HG02610 (cell line): ENCODE results near the gene PILRB.
"Not testable (repeated sequence)": the region's sequence is repeated elsewhere in the genome, so short reads cannot be mapped to it uniquely, and the experiment has no call there.

ENCODE experiments used
- ATAC-seq: cut with Tn5 transposase; IDR thresholded peaks from one replicate; pipeline ENCODE4 v1.9.1; 2021; ENCODE audit warnings: mild to moderate bottlenecking, moderate library complexity; ENCODE audit not compliant: unreplicated experiment

Gene PILRB

GRCh38 chr7:100373870-100374598 is 16.1 kb downstream of the PILRB start:
- peak; percentile 50 for ATAC-seq

GRCh38 chr7:100374601-100375000 is 16.7 kb downstream of the PILRB start:
- no peak for ATAC-seq

- no peak for ATAC-seq
Observed at GRCh38 chr7:100376066-100376465, 18.1 kb downstream of the PILRB start.

GRCh38 chr7:100378114-100378755 is 20.3 kb downstream of the PILRB start:
- no peak for ATAC-seq

- no peak for ATAC-seq
Observed at GRCh38 chr7:100380196-100380595, 22.3 kb downstream of the PILRB start.

GRCh38 chr7:100381531-100382233 is 23.8 kb downstream of the PILRB start:
- ATAC-seq: not testable (repeated sequence)

GRCh38 chr7:100382234-100382853 is 24.4 kb downstream of the PILRB start:
- ATAC-seq: not testable (repeated sequence)

- no peak for ATAC-seq
Observed at GRCh38 chr7:100384628-100385294, 26.8 kb downstream of the PILRB start.

- ATAC-seq: no peak
Observed at GRCh38 chr7:100386940-100387339, 29.0 kb downstream of the PILRB start.

GRCh38 chr7:100387695-100388094 is 29.8 kb downstream of the PILRB start:
- no peak for ATAC-seq

- ATAC-seq: no peak
Observed at GRCh38 chr7:100389437-100390088, 31.6 kb downstream of the PILRB start.

- no peak for ATAC-seq
Observed at GRCh38 chr7:100390286-100391009, 32.5 kb downstream of the PILRB start.

- no peak for ATAC-seq
Observed at GRCh38 chr7:100393233-100393905, 35.5 kb downstream of the PILRB start.

- ATAC-seq: no peak
Observed at GRCh38 chr7:100394077-100394476, 36.2 kb downstream of the PILRB start.

GRCh38 chr7:100396421-100396982 is 38.6 kb downstream of the PILRB start:
- ATAC-seq: peak; percentile 84

- no peak for ATAC-seq
Observed at GRCh38 chr7:100397315-100398081, 39.6 kb downstream of the PILRB start.

GRCh38 chr7:100398239-100398638 is 40.3 kb downstream of the PILRB start:
- no peak for ATAC-seq

GRCh38 chr7:100400041-100400440 is 42.1 kb downstream of the PILRB start:
- no peak for ATAC-seq
